Neural cell (in vitro differentiated cells): ENCODE data around the gene COL1A1.

Source experiments
- CTCF ChIP-seq: fragments of 450-650 bp; IDR thresholded peaks from 2 replicates; pipeline ENCODE4 v1.5.1; 2014; ENCODE audit warnings: antibody characterized with exemption, mild to moderate bottlenecking, moderate library complexity; ENCODE audit not compliant: poor library complexity, severe bottlenecking
- EP300 ChIP-seq: fragments of 450-650 bp; conservative IDR thresholded peaks from 2 replicates; pipeline ENCODE4 v1.6.1; 2014; ENCODE audit warnings: antibody characterized with exemption, mild to moderate bottlenecking, moderate library complexity; ENCODE audit not compliant: poor library complexity, severe bottlenecking
- EZH2 ChIP-seq: fragments of 200-600, 300-800 bp; shearing (Covaris generic), sonication (generic); IDR thresholded peaks from 2 replicates; pipeline ENCODE4 v1.6.1; 2014; ENCODE audit warnings: antibody characterized with exemption, low read length, borderline replicate concordance, mild to moderate bottlenecking; ENCODE audit not compliant: insufficient read depth, poor library complexity, severe bottlenecking
- MXI1 ChIP-seq: fragments of 450-650 bp; conservative IDR thresholded peaks from 2 replicates; pipeline ENCODE4 v1.6.1; 2014; ENCODE audit warnings: antibody characterized with exemption, mild to moderate bottlenecking; ENCODE audit not compliant: poor library complexity, severe bottlenecking
- POLR2AphosphoS5 ChIP-seq: IDR thresholded peaks from 2 replicates; pipeline ENCODE4 v1.6.1; 2012
- RAD21 ChIP-seq: fragments of 450-650 bp; conservative IDR thresholded peaks from 2 replicates; pipeline ENCODE4 v1.6.1; 2014; ENCODE audit warnings: antibody characterized with exemption, mild to moderate bottlenecking, moderate library complexity
- REST ChIP-seq: IDR thresholded peaks from 2 replicates; pipeline ENCODE4 v1.6.1; 2012; ENCODE audit warnings: borderline replicate concordance
- TAF1 ChIP-seq: IDR thresholded peaks from 2 replicates; pipeline ENCODE4 v1.6.1; 2012; ENCODE audit warnings: low read depth

GRCh38 chr17:50234581-50234980 lies 33.1 kb upstream of the COL1A1 start:
- TF ChIP-seq POLR2AphosphoS5 (no peak), REST (no peak), CTCF (no peak), MXI1 (no peak), EZH2 (no peak), EP300 (no peak), RAD21 (no peak), TAF1 (no peak)
